Measurements from ENCODE around the gene SHOC1. TPM values are rescaled to one million over a fixed set of nuclear protein-coding genes. Genes with fewer than 3 reads are reported as not detected.

The SHOC1 gene
- total RNA-seq, 4 donors from 2014 or later: not detected

DNA sequence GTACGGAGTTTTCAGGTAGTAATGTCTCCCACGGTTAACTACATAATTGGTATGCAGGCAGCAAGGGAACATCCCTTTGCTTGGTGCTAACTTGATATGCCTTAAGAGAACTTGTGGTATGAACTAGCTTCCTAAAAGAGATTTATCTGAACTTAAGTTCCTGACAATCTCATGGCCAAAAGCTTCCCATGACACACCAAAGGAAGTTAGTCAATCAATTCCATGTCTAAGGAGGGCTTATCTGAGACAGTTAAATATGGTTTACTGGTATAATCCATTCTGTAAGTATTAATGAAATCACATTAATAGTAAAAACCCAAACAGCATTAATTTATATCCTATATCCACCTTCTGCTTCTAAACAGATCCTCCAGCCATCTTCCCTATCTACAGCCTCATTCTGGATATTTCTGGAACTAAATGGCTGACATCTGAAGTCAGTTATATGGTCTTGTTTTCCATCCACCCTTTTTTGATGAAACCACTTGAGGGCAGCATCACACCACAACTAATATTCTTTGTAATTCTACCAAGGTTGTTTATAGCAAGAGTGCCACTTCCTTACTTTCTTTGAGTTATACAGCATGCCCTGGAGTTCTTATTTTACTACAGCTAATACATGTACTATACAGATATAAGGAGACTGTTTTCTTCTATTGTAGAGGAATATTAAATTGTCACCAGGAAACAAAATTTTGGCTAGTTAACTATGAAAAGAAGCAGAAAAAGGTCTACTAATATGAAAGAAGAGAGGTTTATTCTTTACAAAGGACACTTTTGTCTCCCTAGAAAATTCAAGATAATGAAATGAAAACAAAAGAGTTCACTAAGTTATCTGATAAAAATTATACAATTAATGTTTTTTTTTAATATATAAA, 34.7 kb downstream of the SHOC1 start:
- no peak for DNase-seq (ENCODE audit: low spot score)
- TF ChIP-seq, protein P1, sequence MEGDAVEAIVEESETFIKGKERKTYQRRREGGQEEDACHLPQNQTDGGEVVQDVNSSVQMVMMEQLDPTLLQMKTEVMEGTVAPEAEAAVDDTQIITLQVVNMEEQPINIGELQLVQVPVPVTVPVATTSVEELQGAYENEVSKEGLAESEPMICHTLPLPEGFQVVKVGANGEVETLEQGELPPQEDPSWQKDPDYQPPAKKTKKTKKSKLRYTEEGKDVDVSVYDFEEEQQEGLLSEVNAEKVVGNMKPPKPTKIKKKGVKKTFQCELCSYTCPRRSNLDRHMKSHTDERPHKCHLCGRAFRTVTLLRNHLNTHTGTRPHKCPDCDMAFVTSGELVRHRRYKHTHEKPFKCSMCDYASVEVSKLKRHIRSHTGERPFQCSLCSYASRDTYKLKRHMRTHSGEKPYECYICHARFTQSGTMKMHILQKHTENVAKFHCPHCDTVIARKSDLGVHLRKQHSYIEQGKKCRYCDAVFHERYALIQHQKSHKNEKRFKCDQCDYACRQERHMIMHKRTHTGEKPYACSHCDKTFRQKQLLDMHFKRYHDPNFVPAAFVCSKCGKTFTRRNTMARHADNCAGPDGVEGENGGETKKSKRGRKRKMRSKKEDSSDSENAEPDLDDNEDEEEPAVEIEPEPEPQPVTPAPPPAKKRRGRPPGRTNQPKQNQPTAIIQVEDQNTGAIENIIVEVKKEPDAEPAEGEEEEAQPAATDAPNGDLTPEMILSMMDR (IDR thresholded peaks at IDR 0.05): peak in 1 of 3 donors; percentile 45
- ATAC-seq (ENCODE audit: low FRiP score): peak; percentile 77

DNA sequence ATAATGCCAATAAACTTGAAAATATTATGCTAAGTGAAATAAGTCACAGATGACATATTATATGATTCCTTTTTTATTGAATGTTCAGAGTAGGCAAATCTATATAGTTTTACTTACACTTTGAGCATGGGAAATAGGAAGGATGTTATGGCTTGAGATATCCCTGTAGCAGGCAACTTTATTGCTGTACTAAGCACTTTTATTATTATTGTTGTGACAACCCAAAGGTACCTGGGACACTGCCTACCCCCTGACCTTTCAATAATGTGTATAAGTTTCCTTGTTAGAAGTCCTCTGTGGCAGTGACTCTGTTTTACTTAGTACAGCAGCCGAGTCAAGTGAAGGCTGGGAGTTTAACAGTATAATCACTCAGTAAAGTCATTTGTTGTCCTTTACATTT, 39.9 kb downstream of the SHOC1 start:
- DNase-seq (ENCODE audit: low spot score) (no peak), ATAC-seq (ENCODE audit: low FRiP score) (no peak)

DNA sequence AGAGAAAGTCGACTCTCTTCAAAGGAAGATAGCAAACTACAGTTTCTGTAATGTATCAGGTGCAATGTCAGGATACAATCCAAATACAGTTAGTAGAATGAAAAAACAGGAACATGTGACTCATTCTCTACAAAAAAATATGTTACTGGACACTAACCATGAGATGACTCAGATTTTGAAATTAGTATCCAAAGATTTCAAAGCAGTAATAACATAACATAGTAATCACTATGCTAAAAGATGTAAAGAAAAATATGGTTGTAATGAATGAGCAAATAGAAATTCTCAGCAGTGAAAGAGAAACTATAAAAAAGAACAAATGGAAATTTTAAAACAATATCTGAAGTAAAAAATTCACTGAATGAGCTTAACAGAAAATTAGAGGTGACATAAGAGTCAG, 42.3 kb downstream of the SHOC1 start:
- no peak for DNase-seq (ENCODE audit: low spot score)
- TF ChIP-seq, protein P1 (IDR thresholded peaks at IDR 0.05): no peak
- no peak for ATAC-seq (ENCODE audit: low FRiP score)

More for the DNA sequence above, 39.9 kb downstream of the SHOC1 start:
- TF ChIP-seq, protein P1 (IDR thresholded peaks at IDR 0.05): no peak

Small RNAs within 50 kb of the gene (small RNA-seq; reads per million reads assigned to genes)
- not detected for gene RNU6-1013P

Other genes starting within 250 kb of the SHOC1 start
- gene PTGR1, start 195.3 kb downstream of the SHOC1 start, total RNA-seq: 10 to 100 TPM; 28.0 to 63.8 (median 46.4) TPM
- 10 to 100 TPM; 10.4 to 15.1 (median 14.0) TPM for gene DNAJC25, start 163.6 kb downstream of the SHOC1 start, total RNA-seq
- 100 to 1,000 TPM in 3 of 4 donors, 10 to 100 TPM in 1; 98.4 to 120 (median 104) TPM for gene GNG10, start 133.3 kb downstream of the SHOC1 start, total RNA-seq
- gene UGCG, start 101.9 kb upstream of the SHOC1 start, total RNA-seq: 100 to 1,000 TPM in 1 of 4 donors, 10 to 100 TPM in 3; 25.0 to 203 (median 59.7) TPM

All from omental fat pad (tissue), 4 donors.